Breast epithelium (tissue), 3 donors: ENCODE data around the gene CLDN7.

ENCODE experiments used
- CTCF ChIP-seq, 3 donors: fragments of 450-650 bp; IDR thresholded peaks; one replicate each; pipeline ENCODE4 v1.5.1; 2016 to 2017; ENCODE audit warnings: antibody characterized with exemption in 3 of 3, mild to moderate bottlenecking in 3 of 3, moderate library complexity in 3 of 3
- POLR2A ChIP-seq: fragments of 450-650 bp; IDR thresholded peaks from one replicate; pipeline ENCODE4 v1.6.1; 2016; ENCODE audit warnings: antibody characterized with exemption, mild to moderate bottlenecking, moderate library complexity
- POLR2AphosphoS5 ChIP-seq, 3 donors: sonication (generic); formaldehyde crosslinking; IDR thresholded peaks; one replicate each; pipeline ENCODE4 v1.6.1; 2017; ENCODE audit warnings: antibody characterized with exemption in 3 of 3

DNA sequence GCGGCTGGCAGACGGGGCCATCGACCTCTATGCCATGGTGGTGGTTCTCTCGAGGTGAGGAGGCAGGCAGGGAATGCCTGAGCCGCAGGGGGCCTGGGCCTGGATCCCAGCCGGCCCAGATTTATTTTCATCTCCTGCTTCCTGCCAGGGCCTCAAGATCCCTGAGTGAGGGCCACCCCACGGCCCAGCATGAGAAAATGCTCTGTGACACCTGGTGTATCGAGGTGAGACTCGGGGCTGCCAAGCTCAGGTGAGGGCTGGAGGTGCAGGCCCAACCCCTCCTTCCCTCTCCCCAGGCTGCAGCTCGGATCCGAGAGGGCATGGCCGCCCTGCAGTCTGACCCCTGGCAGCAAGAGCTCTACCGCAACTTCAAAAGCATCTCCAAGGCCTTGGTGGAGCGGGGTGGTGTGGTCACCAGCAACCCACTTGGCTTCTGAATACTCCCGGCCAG, 37.6 kb downstream of the CLDN7 start:
- TF ChIP-seq CTCF (IDR thresholded peaks at IDR 0.05) (no peak), POLR2A (no peak), POLR2AphosphoS5 (IDR thresholded peaks at IDR 0.05) (no peak)
